ENCODE results near the gene UNK.
A peak's percentile ranks its signal among the peaks of the same experiment; 100 is the strongest.
"Not testable (repeated sequence)": the region's sequence is repeated elsewhere in the genome, so short reads cannot be mapped to it uniquely, and the experiment has no call there.

UNK gene

DNA sequence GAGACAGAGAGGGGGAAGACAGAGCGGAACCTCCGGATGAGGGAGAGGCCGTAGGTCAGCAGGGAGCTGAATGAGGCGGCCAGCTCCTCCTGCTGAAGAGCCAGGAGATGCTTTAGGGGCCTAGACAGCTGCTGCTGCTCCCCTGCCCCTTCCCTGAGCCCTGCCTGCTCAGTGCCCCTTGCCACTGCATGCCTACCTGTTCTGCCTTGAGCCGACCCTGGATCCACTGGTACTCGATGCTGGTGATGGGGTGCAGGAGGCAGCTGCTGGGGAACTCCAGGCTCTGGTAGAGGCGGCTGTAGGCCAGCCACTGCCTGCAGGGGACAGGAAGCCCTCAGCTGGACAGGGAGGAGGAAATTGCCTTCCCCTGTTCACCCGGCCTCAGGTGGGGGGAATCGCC is 52.0 kb downstream of the UNK start:
- DNase-seq = no peak

DNA sequence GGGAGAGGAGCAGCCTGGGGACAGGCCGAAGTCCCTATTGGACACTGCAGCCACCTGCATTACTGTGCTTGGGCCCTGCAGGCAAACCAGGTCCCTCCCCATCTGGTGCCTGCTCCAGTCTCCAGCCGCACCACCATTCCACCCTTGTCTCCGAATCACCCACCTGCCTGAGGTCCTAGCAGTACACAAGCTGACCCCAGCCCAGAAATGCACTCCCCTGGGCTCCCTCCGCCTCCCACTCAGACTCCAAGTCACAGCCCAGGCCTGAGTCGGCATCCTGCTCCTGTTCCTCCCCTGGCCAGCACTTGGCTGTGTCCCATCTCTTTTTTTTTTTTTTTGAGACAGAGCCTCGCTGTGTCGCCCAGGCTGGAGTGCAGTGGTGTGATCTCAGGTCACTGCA is 53.3 kb downstream of the UNK start:
- no peak for DNase-seq

DNA sequence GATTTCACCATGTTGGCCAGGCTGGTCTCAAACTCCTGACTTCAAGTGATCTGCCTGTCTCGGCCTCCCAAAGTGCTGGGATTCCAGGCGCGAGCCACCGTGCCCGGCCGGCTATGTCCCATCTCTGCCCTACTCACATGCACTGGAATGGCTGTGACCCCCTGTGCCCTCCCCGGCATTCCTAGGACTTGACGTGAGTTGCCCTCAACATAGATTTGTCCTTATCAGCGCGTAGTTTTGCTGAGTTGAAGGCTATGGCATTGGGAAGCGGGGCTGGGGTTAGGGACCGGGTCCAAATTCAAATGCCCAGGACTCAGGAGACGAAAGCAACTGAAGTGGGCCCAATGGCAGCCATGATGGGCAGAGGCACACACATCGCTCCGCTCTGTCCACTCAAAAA is 53.8 kb downstream of the UNK start:
- DNase-seq = no peak

- no peak for DNase-seq
Measured at GRCh38 chr17:75839942-75840798, 55.6 kb downstream of the UNK start.

DNA sequence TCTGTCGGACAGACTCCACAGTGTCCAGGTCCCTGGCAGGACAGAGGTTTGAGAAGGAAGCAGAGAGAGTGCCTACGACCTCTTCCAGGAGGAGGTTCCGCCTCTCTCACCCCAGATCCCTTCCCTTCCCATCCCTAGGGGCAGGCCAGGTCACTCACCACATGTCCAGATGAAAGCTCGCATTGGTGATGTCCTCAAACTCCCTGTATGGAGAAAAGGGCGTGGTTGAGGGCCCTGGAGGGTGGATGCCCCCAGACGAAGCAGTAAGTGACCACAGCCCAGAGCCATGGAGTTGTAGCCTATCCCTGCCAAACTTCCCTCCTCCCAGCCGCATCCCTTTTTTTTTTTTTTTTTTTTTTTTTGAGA is 56.2 kb downstream of the UNK start:
- no peak for DNase-seq

DNA sequence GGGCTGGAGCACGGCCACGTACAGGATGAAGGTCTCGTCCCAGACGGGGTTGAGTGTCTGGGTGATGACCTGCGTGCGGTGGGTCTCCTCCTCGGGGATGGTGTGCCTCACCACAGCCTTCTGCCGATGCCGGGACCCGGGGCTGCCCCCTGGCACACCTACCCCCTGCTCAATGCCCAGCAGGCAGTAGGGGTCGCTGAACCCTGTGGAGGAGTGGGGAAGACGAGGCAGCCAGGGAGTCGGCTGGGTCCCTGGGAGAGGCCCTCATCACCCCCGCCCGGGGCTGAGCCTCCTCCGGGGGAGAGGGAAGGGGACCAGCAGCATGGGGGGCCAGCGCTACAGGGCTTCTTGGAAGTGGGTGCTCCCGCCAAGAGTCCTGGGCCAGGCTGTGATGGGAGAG is 57.8 kb downstream of the UNK start:
- DNase-seq = no peak

DNA sequence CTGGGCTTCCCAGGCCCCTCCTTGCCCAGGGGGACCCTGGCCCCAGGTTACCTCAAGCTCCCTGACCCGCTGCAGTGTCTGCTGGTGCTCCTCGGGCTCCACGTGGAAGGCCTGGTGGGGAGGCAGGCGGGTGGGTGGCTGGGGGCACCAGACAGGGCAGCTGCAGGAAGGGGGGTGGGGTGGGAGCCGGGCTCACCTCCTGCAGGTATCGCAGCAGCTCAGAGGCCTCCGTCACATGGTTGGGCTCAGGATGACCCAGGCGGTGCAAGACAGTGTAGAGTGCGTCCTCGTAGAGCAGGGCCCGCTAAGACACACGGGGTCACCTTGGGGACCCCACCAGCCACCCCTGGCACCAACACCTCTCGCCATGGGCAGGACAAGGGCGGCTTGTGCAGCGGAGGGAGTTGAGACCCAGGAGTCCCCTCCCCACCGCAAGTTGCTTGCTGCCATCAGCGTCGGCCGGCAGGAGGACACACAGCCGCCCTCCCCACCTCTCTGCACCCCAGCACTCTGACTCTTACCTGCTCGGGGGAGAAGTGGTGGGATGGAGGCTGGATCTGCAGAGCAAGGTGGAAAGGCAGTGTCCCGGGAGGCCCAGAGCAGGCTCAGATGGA is 58.5 kb downstream of the UNK start:
- DNase-seq = no peak

DNA sequence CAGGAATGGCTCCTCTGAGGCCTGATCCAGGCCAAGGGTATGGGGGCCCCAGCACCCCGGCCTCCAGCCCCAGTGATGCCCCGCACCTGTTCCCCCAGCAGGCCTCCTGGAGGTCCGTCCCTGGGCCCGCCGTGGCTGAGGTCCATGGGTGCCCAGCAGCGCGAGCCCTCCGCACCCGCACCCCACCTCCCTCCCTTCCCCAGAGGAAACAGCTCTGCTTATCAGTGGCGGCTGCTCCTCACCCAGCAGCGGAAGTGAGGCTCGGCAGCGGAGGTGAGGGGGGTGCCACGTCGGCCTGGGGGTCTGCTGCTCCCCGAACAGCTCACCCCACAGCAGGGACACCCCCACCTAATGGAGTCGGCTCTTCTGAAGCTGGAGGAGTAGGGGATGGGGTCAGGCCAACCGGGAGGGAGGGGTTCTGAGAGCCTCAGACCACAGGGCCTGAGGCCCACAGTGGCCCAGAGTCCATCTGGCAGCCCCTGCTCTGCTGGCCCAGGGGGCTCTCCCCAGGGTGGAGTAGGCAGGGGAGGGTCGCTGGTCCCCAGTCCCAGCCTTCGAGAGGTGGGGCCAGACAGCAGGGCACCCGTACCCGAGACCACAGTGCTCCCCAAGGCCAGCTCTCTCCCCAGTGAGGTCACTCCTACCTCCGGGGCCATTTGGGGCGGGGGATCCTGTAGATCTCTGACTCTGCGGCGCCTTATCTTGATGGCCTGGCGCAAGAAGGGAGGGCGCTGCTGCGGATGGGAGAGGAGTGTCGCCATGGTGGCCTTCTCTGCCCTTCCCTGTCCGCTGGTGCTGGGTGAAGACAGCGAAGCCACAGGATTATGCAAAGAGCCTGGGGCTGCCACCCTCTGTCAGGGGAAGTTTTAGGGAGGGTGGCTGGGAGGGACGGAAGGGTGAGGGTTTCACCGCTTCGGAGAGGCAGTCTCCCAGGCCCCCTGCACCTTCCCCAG is 59.2 kb downstream of the UNK start, which contains the start of gene UNC13D:
Gene UNC13D (minus strand): TSS at position 828 of the 953 bp plus-strand sequence. CDS start 67 bp downstream, at position 761.
- no peak for DNase-seq

DNA sequence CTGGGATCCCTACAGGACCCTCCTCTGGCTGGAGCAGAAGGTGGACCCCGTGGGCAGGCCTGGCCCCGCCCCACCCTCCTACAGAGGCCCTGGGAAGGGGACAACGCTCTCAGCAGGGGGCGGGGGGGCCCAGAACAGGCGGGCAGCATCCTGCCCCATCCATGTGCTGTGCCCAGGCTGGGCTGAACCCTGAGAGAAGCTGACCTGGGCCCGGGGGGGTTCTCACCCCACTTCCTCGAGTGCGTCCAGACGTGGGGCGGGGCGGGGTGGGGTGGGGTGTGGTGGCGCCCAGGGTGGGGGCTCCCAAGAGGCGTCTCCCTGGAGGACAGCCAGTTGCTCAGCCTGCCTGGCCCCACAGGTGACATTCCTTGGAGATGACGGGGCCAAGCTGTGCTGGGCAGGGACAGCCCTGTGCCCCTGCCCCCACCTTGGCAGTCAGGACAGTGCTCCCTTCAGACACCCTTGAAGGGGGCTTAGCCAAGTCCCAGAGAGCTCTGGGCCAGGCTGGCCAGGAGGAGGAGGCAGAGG is 60.0 kb downstream of the UNK start:
- DNase-seq = no peak

- DNase-seq = peak; percentile 35
Measured at GRCh38 chr17:75845058-75845711, 60.6 kb downstream of the UNK start.

DNA sequence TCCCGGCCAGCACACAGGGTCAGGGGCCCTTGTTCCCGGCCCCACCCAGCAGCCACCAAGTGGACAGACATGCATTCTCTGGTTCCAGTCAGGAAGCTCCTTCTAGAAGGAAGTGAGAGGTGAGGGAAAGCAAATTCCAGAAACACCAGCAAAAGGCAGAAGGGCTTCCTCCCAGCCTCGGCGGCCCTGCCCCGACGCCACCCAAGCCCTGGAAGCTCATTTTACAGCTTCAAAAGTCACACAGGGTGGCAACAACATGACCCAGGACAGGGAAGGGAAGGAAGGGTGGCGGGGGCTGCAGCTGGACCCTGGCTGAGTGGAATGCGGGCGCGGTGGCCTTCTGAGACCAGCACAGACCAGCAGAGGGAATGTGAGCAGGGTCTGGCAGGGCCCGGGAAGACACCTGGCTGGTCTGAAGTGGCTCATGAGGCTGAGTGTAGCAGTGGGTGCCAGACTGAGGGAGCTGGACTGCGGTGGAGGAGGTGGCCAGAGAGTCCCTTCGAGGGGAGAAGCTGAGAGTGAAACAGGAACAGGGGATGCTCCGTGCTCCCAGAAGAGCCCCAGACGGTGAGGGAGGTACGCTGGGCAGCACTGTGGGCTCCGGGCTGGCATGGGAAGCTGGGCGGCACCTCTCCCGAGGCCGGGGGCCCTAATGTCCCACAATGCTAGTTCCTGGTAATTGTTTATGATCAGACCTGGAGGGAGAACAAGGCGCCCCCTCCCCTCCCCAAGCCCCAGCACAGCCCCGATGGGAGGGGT is 61.5 kb downstream of the UNK start:
- DNase-seq = no peak

GRCh38 chr17:75846692-75847613 is 62.3 kb downstream of the UNK start:
- no peak for DNase-seq

DNA sequence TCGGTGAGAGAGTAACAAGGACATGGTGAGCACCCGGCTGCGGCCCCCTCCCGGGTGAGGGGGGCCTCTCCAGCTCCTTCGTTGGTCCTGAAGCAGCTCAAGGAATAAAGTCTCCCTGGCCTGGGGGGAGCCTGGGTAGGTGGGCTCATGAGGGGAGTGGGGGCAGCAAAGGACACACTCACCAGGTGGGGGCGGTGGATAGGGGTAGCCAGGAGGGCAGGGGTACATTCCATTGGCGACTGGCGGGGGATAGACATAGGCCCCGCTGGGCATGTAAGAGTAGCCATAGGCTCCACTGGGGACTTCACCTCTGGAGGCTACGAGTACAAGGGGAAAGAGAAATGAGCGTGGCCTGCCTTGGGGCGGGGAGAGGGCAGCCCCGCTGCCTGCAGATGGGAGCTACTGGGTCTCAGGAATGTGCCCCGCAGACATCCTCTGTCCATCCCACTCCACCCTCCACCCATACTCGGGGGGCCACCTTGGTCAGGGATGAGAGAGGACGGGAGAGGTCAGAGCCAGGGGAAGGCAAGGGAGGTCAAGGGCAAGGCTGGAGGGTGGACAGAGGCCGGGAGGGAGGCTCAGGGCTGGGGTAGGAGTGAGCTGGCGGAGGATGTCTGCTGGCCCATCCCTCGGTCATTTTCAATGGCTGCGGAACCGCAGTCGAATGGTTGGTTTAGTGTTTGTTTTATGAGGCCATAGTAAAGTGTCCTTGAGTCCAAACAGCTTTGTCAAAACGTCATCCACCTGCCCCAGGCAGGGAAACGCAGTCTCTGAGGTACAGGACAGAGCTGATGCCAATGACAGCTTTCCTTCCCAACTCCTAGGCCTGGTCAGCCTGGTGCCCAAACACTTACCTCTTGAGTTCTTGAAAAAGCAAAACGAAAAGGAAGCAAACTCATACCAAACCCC is 63.3 kb downstream of the UNK start:
- DNase-seq = no peak

DNA sequence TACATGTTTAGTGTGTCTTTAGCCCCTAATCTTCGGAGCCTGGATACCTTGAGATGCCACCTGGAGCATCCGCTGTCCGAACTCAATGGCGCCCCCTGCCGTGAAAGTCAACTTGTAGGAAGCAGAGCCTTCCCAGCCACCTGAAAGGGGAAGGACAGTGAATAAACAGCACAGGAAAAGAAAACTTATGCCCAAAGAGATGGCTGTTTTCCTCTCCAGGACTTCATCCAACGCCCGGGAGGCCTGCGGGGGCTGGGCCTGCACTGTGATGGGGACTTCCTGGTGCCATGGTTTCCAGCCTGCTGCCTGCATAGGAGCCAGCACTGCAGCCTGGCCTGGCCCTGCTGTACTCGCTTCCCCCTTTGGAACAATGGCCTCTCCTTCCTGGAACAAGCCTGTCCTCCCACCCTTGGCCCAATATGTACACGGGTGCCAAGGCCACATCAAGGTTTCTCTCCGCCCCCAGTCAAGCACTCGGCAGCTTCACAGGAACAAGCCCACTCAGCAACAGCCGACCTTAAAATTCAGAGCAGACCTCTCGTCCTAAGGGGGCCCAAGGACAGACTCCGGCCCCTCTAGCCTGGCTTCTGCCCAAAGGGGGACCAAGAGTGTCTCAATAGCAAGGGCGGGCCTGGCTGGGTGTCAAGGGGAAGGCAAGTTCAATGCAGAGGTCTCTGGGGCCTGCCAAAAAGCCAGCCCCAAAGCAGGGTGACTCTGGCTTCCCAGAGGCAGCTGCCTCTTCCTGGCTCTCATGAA is 64.1 kb downstream of the UNK start:
- no peak for DNase-seq

DNA sequence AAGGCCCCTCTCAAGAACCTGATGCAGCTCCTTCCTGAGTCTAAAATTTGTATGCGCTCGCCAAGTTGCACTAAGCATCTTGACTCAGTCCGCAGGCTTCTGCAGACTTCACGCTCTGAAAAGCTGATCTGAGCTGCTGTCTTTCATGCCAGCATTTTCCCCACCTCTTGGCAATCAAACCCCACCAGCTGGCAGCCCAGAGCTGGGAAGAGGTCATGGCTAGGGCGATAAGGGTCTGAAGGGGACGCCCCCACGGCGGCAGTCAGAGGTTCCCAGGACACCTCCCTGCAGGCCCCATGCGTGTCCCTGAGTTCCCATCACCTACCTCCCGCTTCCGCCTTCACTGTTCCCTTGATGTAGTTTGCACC is 64.7 kb downstream of the UNK start:
- DNase-seq = no peak

DNA sequence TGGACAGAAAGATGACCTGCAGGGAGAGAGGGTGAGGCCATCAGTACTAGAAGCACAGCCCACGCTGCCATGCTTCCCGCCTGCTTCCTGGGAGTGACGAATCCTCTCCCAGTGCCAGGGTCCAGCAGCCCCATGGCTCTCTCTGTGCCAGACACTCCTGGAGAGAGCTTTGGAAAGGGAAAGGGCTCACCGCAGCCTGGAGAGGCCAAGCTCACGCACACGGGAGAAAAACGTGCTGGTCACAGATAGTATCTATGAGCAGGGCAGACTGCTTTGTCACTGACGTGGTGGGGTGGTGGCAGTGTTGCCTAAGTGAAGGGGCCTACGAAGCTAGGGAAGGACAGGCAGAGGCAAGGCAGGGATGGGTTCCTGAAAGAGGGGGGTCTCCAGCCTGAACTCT is 65.1 kb downstream of the UNK start:
- no peak for DNase-seq

DNA sequence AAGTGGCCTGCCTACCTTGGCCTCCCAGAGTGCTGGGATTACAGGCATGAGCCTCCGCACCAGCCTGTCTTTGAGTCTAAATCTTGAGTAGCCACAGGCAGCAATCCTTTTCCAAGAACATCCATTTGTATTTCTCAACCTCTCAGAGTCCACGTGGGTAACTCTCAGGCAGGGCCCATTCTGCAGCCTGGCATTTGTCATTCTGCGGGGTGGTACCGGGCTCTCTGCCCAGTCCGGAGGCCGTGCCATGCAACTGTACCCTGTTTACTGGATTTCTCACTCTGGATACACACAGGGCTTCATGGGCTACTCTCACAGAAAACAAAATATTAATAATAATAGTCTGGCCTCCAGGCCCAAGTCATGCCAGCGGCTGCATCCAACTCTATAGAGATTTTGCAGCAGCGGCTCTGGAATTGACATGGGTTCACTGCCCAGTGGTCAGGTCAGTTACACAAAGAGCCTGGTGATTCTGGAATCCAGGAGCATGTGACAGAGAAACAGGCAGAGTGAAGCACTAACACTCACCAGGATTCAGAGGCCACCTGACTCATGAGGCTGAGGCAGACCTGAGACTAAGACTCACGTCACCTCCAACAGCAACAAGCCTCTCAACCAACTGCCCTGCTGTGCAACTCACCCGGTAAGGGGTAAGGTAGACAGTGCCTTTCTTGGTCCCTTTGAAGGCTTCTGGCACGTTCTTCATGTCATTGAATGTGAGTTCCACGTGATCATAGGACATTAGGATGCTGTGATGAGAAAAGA is 66.5 kb downstream of the UNK start:
- no peak for DNase-seq

GRCh38 chr17:75851693-75851991 is 67.0 kb downstream of the UNK start:
- DNase-seq = not testable (repeated sequence)

Data from fibroblast of skin of abdomen (primary cell).